Measurements from ENCODE around the gene KIF26A. TPM values are rescaled to one million over a fixed set of nuclear protein-coding genes. Genes with fewer than 3 reads are reported as not detected.

The KIF26A gene
- total and polyA plus RNA-seq, 2 donors (not counting 1 experiment from before 2014, with no cell fraction given), result 0.15 TPM; not detected in 1

- no peaks in the 10 kb centered on the region for H4K20me1 ChIP-seq (ENCODE audit: control insufficient read depth, insufficient read depth, low read length, poor library complexity, severe bottlenecking)
- H3K4me3 ChIP-seq (ENCODE audit: control extremely low read depth in 1 of 5, extremely low read depth in 1 of 5, insufficient read depth in 1 of 5, low read depth in 2 of 5, low read length in 4 of 5), result no peak overlapping the region
- DNase-seq, result no peak
- Mint-ChIP-seq H3K4me1 (no peaks in the 10 kb centered on the region), H3K27ac (no peak overlapping the region), H3K4me3 (no peak overlapping the region), H3K9me3 (ENCODE audit: insufficient read depth) (no peaks in the 10 kb centered on the region), H3K27me3 (no peaks in the 10 kb centered on the region)
- CTCF ChIA-PET, result no interaction called here
- TF ChIP-seq EZH2 (IDR thresholded peaks at IDR 0.05; ENCODE audit: borderline replicate concordance, insufficient read depth, low read depth, low read length, poor library complexity, severe bottlenecking), result no peak
- TF ChIP-seq, protein P1, sequence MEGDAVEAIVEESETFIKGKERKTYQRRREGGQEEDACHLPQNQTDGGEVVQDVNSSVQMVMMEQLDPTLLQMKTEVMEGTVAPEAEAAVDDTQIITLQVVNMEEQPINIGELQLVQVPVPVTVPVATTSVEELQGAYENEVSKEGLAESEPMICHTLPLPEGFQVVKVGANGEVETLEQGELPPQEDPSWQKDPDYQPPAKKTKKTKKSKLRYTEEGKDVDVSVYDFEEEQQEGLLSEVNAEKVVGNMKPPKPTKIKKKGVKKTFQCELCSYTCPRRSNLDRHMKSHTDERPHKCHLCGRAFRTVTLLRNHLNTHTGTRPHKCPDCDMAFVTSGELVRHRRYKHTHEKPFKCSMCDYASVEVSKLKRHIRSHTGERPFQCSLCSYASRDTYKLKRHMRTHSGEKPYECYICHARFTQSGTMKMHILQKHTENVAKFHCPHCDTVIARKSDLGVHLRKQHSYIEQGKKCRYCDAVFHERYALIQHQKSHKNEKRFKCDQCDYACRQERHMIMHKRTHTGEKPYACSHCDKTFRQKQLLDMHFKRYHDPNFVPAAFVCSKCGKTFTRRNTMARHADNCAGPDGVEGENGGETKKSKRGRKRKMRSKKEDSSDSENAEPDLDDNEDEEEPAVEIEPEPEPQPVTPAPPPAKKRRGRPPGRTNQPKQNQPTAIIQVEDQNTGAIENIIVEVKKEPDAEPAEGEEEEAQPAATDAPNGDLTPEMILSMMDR (IDR thresholded peaks at IDR 0.05), result no peak
- H3K27me3 ChIP-seq (replicated peaks in 1 of 4; ENCODE audit: control extremely low read depth in 1 of 4, control insufficient read depth in 3 of 4, insufficient read depth in 4 of 4, low read length in 3 of 4), result no peaks in the 10 kb centered on the region
- H3K4me2 ChIP-seq (replicated peaks; ENCODE audit: low read depth, low read length, poor library complexity, severe bottlenecking), result no peak overlapping the region
- H3K36me3 ChIP-seq (replicated peaks in 1 of 2; ENCODE audit: control extremely low read depth in 1 of 2, control insufficient read depth in 1 of 2, extremely low read depth in 1 of 2, insufficient read depth in 2 of 2, low read length in 1 of 2), result no peaks in the 10 kb centered on the region
- H3K79me2 ChIP-seq (ENCODE audit: control insufficient read depth, insufficient read depth, low read length), result no peaks in the 10 kb centered on the region
- no peak overlapping the region for H3K9ac ChIP-seq (ENCODE audit: low read length)
- intact Hi-C loops (cut with micrococcal nuclease), result no loop called here
- H3K9me3 ChIP-seq (ENCODE audit: control extremely low read depth in 1 of 3, control insufficient read depth in 2 of 3, insufficient read depth in 1 of 3, low read length in 2 of 3), result no peaks in the 10 kb centered on the region
- H3K4me1 ChIP-seq (ENCODE audit: control insufficient read depth in 2 of 2, insufficient read depth in 2 of 2, low read length in 2 of 2), result no peaks in the 10 kb centered on the region
- POLR2A ChIA-PET, result no interaction called here
- no peak overlapping the region for H2AFZ ChIP-seq (ENCODE audit: insufficient read depth, low read depth, low read length, poor library complexity, severe bottlenecking)
- ATAC-seq (ENCODE audit: low read depth), result no peak
- H3K27ac ChIP-seq (ENCODE audit: low read length in 2 of 2), result no peak overlapping the region
- WGBS (ENCODE audit: insufficient coverage), result 75% methylated on average over 11 of the region's 12 CpGs
Observed at GRCh38 chr14:104184506-104184905, 46.1 kb downstream of the KIF26A start.

GRCh38 chr14:104184911-104185499, 46.6 kb downstream of the KIF26A start:
- no peaks in the 10 kb centered on the region for H3K36me3 ChIP-seq (replicated peaks in 1 of 2; ENCODE audit: control extremely low read depth in 1 of 2, control insufficient read depth in 1 of 2, extremely low read depth in 1 of 2, insufficient read depth in 2 of 2, low read length in 1 of 2)

More at GRCh38 chr14:104184911-104185499, 46.6 kb downstream of the KIF26A start:
- Histone ChIP-seq H3K9me3 (ENCODE audit: control extremely low read depth in 1 of 3, control insufficient read depth in 2 of 3, insufficient read depth in 1 of 3, low read length in 2 of 3) (no peaks in the 10 kb centered on the region), H3K9ac (ENCODE audit: low read length) (no peak overlapping the region), H3K4me2 (replicated peaks; ENCODE audit: low read depth, low read length, poor library complexity, severe bottlenecking) (no peak overlapping the region), H3K79me2 (ENCODE audit: control insufficient read depth, insufficient read depth, low read length) (no peaks in the 10 kb centered on the region), H3K27me3 (replicated peaks in 1 of 4; ENCODE audit: control extremely low read depth in 1 of 4, control insufficient read depth in 3 of 4, insufficient read depth in 4 of 4, low read length in 3 of 4) (no peaks in the 10 kb centered on the region), H3K4me1 (ENCODE audit: control insufficient read depth in 2 of 2, insufficient read depth in 2 of 2, low read length in 2 of 2) (no peaks in the 10 kb centered on the region), H3K27ac (ENCODE audit: low read length in 2 of 2) (no peak overlapping the region), H4K20me1 (ENCODE audit: control insufficient read depth, insufficient read depth, low read length, poor library complexity, severe bottlenecking) (no peaks in the 10 kb centered on the region), H3K4me3 (ENCODE audit: control extremely low read depth in 1 of 5, extremely low read depth in 1 of 5, insufficient read depth in 1 of 5, low read depth in 2 of 5, low read length in 4 of 5) (no peak overlapping the region), H2AFZ (ENCODE audit: insufficient read depth, low read depth, low read length, poor library complexity, severe bottlenecking) (no peak overlapping the region)
- no peaks in the 10 kb centered on the region for H3K27me3 Mint-ChIP-seq
- POLR2A ChIA-PET, result no interaction called here
- H3K27ac Mint-ChIP-seq, result no peak overlapping the region
- H3K4me3 Mint-ChIP-seq, result no peak overlapping the region
- no peaks in the 10 kb centered on the region for H3K4me1 Mint-ChIP-seq
- CTCF ChIA-PET, result no interaction called here
- TF ChIP-seq EZH2 (IDR thresholded peaks at IDR 0.05; ENCODE audit: borderline replicate concordance, insufficient read depth, low read depth, low read length, poor library complexity, severe bottlenecking), result no peak
- TF ChIP-seq, protein P1 (IDR thresholded peaks at IDR 0.05), result no peak
- WGBS (ENCODE audit: insufficient coverage), result 56% methylated on average over 14 of the region's 20 CpGs
- ATAC-seq (ENCODE audit: low read depth), result no peak
- no peak for DNase-seq
- H3K9me3 Mint-ChIP-seq (ENCODE audit: insufficient read depth), result no peaks in the 10 kb centered on the region
- intact Hi-C loops (cut with micrococcal nuclease), result no loop called here
